Ammon's horn (tissue), 1 donor: ENCODE results near the gene PPID.
"Not testable (repeated sequence)": the region's sequence is repeated elsewhere in the genome, so short reads cannot be mapped to it uniquely, and the experiment has no call there.

Experiments used
- DNase-seq: peaks from one replicate; pipeline ENCODE4 v3.0.0-alpha.2; 2016; ENCODE audit warnings: low spot score

Gene PPID

GRCh38 chr4:158722917-158723793, at the start of gene PPID:
Gene PPID, minus strand, starts transcription at chr4:158723396. Its CDS starts 108 bp downstream, at chr4:158723288.
- peak; percentile 89 for DNase-seq

- DNase-seq, result no peak
Observed at GRCh38 chr4:158771776-158772175, 48.6 kb upstream of the PPID start.

- no peak for DNase-seq
Observed at GRCh38 chr4:158770671-158771070, 47.5 kb upstream of the PPID start.

- peak; percentile 33 for DNase-seq
Observed at GRCh38 chr4:158769175-158769921, 46.2 kb upstream of the PPID start.

GRCh38 chr4:158768555-158769174, 45.5 kb upstream of the PPID start, which contains the start of gene FNIP2:
Gene FNIP2, plus strand, starts transcription at chr4:158769026. Its CDS starts 187 bp downstream, at chr4:158769213.
- peak; percentile 89 for DNase-seq

DNA sequence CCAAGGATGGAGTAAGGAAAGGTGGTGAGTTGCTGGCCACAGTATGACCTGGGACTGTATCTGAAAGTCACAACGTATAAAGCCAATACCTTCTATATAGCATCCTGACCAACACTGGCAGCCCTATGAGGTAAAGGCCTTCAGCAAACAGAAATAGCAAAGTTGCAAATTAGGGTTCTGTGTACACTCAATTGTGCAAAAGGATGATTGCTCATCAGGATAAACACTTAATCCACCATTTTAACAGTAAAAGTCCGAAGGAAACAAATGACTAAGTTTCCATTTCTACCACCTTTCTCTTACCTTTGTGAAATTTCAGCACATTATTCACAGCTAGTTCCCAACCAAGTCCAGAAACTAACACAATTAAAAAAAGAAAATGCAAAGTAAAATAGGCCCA, 44.3 kb upstream of the PPID start:
- DNase-seq, result no peak

DNA sequence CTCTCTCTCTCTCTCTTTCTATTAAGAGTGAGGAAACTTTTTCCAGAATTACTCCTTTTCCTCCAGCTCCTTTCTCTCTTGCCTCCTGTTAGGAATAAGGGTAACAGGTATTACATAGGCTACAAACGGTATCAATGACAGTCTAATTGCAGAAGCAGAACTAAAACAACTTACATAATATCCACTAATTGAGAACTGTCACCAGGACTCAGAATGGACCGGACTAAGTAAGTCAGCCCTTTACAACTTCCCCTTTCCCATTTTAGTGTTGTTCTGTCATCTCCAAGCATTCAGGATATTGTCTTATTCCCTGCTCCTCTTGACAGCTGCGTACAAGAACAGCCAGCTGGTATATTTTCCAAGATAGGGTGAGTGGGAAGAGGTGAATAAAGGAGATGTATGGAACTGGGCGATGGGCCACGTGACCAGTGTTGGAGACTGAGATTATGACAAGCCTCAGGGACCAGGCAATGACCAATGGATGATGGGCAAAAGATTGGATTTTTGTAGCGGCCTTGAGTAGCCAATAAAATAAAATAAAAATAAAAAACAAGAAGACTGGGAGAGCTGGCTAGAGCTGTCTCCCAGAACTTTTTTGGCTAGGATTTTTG, 43.3 kb upstream of the PPID start:
- DNase-seq, result no peak

DNA sequence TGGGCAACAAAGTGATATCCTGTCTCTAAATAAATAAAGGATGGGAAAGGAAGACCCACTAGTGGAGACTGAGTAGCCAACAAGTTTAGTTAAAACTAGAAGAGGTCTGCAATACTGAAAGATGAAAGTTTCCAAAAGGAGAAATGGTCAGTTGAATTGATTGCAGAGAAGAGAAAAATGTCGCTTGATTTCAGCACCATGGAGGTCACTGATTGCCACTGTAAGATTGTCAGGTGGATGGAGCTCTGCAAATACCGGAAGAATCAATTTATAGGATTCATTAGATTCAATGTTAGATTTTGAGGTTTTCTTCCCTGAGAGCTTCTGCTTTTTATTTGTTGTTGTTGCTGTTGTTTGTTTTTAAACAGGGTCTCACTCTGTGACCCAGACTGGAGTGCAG, 40.3 kb upstream of the PPID start:
- DNase-seq, result no peak

DNA sequence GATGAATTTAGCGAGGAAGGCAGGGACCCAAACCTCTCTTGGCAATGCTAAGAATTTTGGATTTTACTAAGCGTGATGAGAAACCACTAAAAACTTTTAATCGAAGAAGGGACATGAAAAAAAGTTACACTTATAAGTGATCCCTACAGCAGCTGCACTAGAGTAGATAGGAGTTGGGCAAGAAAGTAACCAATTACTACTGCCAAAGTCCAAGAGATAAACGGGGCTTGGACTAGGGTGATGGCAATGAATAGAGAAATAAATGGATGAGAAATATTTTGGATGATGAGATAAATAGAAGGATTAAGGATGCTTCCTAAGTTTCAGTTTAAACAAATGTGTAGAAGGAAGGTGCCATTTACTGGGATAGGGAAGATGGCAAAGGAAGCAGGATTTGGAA, 39.4 kb upstream of the PPID start:
- DNase-seq, result no peak

- DNase-seq, result no peak
Observed at GRCh38 chr4:158760866-158761265, 37.7 kb upstream of the PPID start.

GRCh38 chr4:158759539-158759938, 36.3 kb upstream of the PPID start:
- DNase-seq, result not testable (repeated sequence)

GRCh38 chr4:158758703-158759102, 35.5 kb upstream of the PPID start:
- no peak for DNase-seq

DNA sequence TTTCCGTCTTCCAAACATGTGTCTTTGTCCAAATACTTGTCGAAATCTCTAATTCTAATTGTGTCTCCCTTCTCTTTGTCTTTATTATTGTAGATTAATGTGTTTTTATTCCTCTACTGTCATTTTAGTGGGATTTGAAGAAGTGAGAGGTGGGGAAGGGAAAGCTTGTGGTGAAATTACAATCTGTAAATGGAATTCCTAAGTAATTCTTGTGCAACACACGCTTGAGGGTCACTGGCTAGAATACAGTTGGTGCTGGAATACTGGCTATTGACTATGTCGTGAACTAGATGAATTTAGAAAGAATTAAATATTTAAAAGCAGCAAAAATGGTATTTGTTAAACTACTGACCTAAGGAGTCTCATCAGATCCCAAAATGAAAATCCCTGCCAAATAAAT, 34.9 kb upstream of the PPID start:
- DNase-seq, result no peak

- no peak for DNase-seq
Observed at GRCh38 chr4:158756588-158756987, 33.4 kb upstream of the PPID start.

GRCh38 chr4:158755819-158756218, 32.6 kb upstream of the PPID start:
- DNase-seq, result not testable (repeated sequence)

- DNase-seq, result no peak
Observed at GRCh38 chr4:158754385-158755180, 31.4 kb upstream of the PPID start.

DNA sequence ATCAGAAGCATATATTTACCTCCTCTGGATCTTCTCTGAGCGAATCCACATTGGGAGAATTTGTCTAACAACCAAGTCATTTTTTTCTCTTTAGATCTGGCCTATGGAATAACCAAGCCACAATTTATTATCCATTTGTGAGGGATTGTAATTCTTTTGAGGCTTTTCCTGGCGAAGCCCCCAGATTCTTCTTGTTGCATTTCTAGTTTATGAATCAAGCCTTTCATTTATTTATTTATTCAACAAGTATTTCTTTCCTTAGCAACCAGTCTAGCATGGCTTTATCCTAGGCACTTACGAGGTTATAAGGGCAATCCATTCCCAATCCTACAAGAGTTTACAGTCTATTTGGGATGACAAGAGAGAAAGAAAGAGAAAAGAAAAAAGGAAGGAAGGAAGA, 27.2 kb upstream of the PPID start:
- no peak for DNase-seq

- DNase-seq, result not testable (repeated sequence)
Observed at GRCh38 chr4:158746537-158746936, 23.3 kb upstream of the PPID start.

DNA sequence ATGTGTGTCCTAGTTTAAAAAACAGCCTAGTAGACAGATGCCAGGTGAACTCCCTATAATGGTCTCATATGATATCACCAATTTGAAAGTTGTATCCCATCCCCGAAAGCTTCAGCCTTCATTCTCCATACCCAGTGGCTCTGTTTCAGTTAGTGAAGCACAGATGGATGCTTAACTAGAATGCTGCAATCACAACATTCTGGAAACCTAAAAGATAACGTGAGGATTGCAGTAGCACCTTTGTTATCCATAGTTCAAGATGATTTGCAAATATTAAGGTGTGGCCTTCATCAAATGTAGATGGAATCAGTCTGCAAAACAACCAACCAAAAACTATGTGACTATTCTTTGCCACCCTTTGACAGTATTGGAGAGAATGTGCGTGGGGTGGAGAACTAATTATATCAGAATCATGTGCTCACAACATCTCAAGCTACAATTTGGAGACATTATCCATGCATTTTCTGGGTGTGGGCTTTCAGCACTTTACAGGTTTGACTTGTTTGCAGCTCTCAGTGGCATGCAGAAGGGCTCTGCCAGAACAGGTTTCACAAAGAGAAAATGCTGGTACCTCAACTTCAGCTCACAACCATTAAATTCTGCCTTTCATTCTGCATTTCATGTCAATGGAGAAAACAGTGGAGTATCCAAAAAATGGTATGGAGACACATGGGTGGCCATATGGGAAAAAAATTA, 18.3 kb upstream of the PPID start:
- no peak for DNase-seq

GRCh38 chr4:158739600-158739999, 16.4 kb upstream of the PPID start:
- DNase-seq, result no peak

GRCh38 chr4:158738866-158739265, 15.7 kb upstream of the PPID start:
- no peak for DNase-seq
